ENCODE data around the gene PYGO2.

PYGO2 gene

DNA sequence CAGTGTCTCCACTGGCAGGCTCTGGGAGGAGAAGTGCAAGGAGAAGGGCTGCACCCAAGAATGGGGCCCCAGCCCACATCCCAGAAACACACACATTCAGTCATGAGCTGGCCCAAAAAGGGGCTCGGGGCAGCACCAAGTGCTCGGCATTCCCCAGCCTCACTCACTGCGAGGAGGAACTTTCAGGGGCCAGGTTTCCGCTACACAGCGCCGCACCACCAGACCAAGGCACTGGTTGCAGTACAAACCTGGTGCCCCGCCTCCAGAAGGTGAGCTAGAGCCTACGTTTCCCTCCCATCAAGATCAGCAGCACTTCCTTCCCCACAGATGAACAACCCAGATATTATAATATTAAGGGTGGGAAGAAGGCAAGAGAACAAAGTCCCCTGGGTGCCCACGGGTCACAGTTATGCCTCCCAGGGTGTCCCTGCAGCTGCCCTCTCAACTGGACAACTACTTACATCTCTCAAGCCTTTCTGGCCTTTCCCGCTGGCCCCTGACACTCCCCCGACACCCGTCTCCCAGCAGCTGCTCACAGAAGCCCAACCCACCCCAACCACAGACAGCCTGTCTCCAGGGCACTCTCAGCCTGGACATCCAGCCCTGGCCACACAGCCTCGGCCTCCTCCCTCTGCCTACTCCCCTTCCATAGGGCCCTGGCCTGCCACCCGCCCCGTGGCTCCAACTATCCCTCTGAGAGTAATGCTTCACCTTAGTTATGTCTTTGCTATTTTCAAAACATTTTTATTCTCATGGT lies 9.5 kb downstream of the PYGO2 start:
- H3K4me3 ChIP-seq (ENCODE audit: low read length in 2 of 2) = peak overlapping the region in 1 of 2 donors; percentile 8

DNA sequence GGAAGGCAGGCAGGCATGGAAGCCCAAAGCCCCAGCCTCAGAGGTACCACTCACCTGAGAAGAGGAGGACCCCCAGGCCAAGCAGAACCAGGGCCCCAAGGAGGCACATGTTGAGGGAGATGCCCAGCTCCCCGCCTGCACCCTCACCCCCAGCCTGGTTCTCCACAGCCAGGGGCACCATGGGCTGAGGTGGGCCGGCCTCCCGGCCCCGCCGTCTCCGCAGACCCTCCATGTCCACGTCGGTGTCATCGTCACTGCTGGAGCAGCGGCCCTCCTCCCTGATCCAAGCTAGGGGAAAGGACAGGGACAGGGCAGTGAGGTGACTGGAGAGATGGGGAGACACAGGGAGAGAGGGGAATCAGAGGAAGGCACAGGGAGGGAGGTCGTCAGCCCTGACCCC lies 13.5 kb downstream of the PYGO2 start:
- no peak overlapping the region for H3K4me3 ChIP-seq (ENCODE audit: low read length in 2 of 2)
- no peak overlapping the region for H3K9ac ChIP-seq (ENCODE audit: low read length in 2 of 2)
- peaks cover 20% of the 10 kb centered on the region for H3K4me1 ChIP-seq (ENCODE audit: control insufficient read depth, insufficient read depth, low read length)
- H3K9me3 ChIP-seq (ENCODE audit: control insufficient read depth in 2 of 2, low read length in 2 of 2) = no peaks in the 10 kb centered on the region
- peaks cover 27 to 44% of the 10 kb centered on the region in 2 donors for H3K36me3 ChIP-seq (ENCODE audit: control insufficient read depth in 2 of 2, insufficient read depth in 2 of 2, low read length in 2 of 2)
- H3K27ac ChIP-seq (ENCODE audit: low read length) = no peak overlapping the region
- no peaks in the 10 kb centered on the region for H3K27me3 ChIP-seq (ENCODE audit: control insufficient read depth in 1 of 2, insufficient read depth in 2 of 2, low read length in 2 of 2)

More for the DNA sequence above, 9.5 kb downstream of the PYGO2 start:
- Histone ChIP-seq H3K9ac (ENCODE audit: low read length in 2 of 2) (peak overlapping the region in 1 of 2 donors; percentile 21), H3K4me1 (ENCODE audit: control insufficient read depth, insufficient read depth, low read length) (peaks cover 44% of the 10 kb centered on the region), H3K27ac (ENCODE audit: low read length) (no peak overlapping the region), H3K27me3 (ENCODE audit: control insufficient read depth in 1 of 2, insufficient read depth in 2 of 2, low read length in 2 of 2) (no peaks in the 10 kb centered on the region), H3K9me3 (ENCODE audit: control insufficient read depth in 2 of 2, low read length in 2 of 2) (no peaks in the 10 kb centered on the region), H3K36me3 (ENCODE audit: control insufficient read depth in 2 of 2, insufficient read depth in 2 of 2, low read length in 2 of 2) (peaks cover 23 to 26% of the 10 kb centered on the region in 2 donors)

DNA sequence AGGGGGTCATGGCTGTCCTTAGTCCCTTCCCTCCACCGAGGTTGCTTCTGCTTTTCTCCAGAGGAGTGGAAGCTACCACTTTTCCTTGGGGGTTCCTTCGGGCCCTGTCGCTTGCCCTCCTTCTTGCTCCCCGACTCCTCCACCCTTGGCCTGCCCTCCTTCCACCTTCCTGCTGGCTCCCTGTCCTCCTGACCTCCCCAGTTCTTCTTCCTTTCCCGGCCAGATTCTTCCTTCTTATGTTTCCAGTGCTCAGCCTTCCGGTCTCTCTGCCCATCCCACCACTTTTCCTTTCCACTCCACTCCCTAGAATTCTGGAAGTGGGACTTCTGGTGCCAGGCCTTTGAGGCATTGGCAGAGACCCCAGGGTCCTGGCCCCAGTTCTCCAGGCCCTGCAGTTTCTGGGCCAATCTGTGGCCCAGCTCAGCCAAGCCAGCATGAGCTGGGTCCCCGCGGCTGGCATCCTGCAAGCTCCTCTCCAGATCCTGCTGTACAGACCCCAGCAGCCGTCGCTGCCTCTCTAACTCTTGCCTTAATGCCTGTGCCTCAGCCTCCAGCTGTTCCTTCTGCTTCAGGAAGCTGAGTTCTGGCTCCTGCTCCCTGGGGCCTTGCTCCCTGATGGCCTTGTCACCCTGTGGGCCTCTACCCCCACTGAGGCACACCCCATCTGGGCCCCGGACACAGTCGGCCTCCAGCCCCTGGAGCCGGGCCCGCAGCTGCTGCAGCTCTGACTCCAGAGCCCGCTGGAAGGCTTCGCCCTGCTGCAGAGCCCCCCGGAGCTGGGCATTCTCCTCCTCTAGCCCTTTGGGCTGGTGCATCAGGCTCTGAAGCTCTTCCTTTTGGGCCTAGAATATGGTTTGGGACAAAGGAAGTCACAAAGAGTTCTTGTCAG lies 15.4 kb downstream of the PYGO2 start:
- Histone ChIP-seq H3K9ac (ENCODE audit: low read length in 2 of 2) (no peak overlapping the region), H3K4me3 (ENCODE audit: low read length in 2 of 2) (no peak overlapping the region), H3K27me3 (ENCODE audit: control insufficient read depth in 1 of 2, insufficient read depth in 2 of 2, low read length in 2 of 2) (no peaks in the 10 kb centered on the region), H3K36me3 (ENCODE audit: control insufficient read depth in 2 of 2, insufficient read depth in 2 of 2, low read length in 2 of 2) (peaks cover 26 to 41% of the 10 kb centered on the region in 2 donors), H3K9me3 (ENCODE audit: control insufficient read depth in 2 of 2, low read length in 2 of 2) (no peaks in the 10 kb centered on the region), H3K27ac (ENCODE audit: low read length) (no peak overlapping the region), H3K4me1 (ENCODE audit: control insufficient read depth, insufficient read depth, low read length) (peaks cover 18% of the 10 kb centered on the region)

DNA sequence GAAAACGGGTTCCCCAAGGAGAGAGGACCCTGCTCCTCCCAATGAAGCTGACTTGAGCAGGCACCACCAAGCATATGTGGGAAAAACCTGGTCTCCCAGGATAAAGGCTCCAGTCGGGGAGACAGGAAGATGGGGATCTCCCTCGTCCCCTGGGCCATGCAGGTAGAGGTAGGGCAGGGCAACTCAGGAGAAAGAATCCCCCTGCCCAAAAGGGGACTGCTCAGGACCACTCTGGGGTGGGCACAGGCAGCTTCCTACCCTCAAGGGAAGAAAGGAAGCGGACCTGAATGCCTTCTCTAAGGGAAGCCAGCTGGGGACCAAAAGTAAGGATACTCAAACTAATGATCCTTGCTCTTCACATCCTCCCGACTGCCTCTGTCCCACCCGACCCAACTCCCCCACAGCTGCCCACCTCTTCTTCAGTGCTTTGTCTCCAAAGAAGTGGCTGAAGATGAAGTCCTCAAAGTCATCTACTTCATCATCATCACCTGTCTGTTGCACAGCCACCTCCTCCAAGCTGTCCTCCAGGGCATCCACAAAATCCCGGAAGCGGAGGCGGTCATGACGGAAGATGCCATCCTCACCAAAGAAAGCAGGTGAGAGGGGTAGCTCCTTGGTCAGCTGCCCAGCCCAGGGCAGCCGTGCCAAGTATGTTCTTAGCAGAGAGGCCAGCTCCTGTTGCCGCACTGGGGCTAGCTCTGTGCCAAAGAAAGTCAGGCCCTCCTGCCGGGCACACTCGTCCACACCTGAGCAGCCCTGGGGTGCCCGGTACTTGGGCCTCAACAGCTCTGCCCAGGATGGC lies 16.2 kb downstream of the PYGO2 start:
- no peak overlapping the region for H3K9ac ChIP-seq (ENCODE audit: low read length in 2 of 2)
- H3K27ac ChIP-seq (ENCODE audit: low read length) = peak overlapping the region; percentile 2

DNA sequence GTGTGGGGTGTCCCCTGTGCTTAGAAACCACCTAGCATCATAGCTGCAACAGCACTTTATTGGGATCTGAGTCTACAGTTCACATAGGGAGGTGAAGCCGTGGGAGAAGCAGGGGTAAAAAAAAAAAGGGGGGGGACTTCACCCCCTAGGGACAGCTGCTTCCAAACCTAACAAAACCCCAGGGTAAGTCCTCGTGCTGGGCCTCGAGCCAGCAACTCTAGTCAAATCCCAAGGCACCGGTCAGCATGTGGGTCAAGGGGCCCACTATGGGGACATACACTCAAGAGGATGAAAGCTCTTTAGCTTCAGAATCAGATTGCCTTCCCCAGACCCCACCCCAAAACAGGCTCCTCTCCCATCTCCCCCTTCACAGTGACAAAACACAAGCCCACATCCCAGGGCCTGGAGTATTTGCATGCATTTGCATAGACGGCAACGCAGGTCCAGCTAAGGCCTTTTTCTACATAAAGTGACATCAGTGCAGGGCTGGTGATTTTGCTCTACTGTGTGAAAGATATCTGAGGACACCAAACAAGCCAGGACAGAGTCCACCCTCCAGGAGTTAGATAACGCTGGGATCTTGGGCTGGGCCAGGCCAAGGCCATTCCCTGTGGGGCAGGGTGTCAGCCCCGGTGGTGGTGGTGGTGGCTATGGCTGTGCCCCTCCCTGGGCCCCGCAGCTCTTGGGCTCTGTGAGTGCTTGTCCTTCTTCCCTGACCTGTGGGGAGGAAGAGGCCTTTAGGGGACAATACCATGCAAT lies 17.0 kb downstream of the PYGO2 start:
- H3K27me3 ChIP-seq (ENCODE audit: control insufficient read depth in 1 of 2, insufficient read depth in 2 of 2, low read length in 2 of 2) = no peaks in the 10 kb centered on the region
- no peak overlapping the region for H3K9ac ChIP-seq (ENCODE audit: low read length in 2 of 2)
- H3K9me3 ChIP-seq (ENCODE audit: control insufficient read depth in 2 of 2, low read length in 2 of 2) = no peaks in the 10 kb centered on the region
- peak overlapping the region; percentile 31 for H3K27ac ChIP-seq (ENCODE audit: low read length)
- H3K4me1 ChIP-seq (ENCODE audit: control insufficient read depth, insufficient read depth, low read length) = peaks cover 23% of the 10 kb centered on the region
- no peak overlapping the region for H3K4me3 ChIP-seq (ENCODE audit: low read length in 2 of 2)
- peaks cover 16 to 33% of the 10 kb centered on the region in 2 donors for H3K36me3 ChIP-seq (ENCODE audit: control insufficient read depth in 2 of 2, insufficient read depth in 2 of 2, low read length in 2 of 2)

More for the DNA sequence above, 16.2 kb downstream of the PYGO2 start:
- Histone ChIP-seq H3K4me1 (ENCODE audit: control insufficient read depth, insufficient read depth, low read length) (peaks cover 18% of the 10 kb centered on the region), H3K9me3 (ENCODE audit: control insufficient read depth in 2 of 2, low read length in 2 of 2) (no peaks in the 10 kb centered on the region), H3K27me3 (ENCODE audit: control insufficient read depth in 1 of 2, insufficient read depth in 2 of 2, low read length in 2 of 2) (no peaks in the 10 kb centered on the region), H3K4me3 (ENCODE audit: low read length in 2 of 2) (no peak overlapping the region), H3K36me3 (ENCODE audit: control insufficient read depth in 2 of 2, insufficient read depth in 2 of 2, low read length in 2 of 2) (peaks cover 17 to 33% of the 10 kb centered on the region in 2 donors)

DNA sequence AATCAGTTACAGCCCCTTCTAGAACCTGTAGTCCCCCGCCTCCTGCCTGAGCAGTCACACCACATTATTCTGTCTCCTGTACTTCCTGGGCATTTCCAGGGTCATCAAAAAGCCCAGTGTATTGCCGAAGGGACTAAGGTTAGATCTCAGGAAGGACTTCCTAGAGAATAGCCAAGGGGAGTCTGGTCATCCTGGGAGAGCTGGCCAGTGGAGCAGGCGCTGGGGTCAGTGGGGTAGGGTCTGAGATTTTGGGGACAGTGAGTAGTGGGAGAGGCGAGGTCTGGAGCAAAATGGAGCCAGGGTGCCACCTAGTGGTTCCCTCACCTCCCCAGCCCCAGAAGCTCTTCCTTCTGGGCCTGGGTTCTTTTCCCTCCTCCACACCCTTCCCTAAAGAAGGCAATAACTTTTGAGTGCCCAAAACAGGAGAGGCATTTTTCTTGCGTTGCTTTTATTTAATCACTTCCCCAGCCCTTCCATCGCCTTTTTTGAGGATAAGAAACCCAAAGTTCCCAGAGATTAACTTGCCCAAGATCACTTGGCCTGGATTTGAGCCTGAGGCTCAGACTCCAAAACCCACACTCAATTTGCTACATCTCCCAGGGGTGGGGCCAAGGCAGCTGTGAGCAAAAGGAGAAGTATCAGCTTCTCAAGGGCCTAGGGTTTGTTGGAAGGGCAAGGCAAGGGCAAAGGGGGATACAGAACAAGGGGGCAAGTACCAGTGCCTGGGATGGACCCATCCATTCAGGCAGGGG lies 17.8 kb downstream of the PYGO2 start:
- H3K9ac ChIP-seq (ENCODE audit: low read length in 2 of 2) = no peak overlapping the region
- H3K27ac ChIP-seq (ENCODE audit: low read length) = peak overlapping the region; percentile 31
- no peaks in the 10 kb centered on the region for H3K27me3 ChIP-seq (ENCODE audit: control insufficient read depth in 1 of 2, insufficient read depth in 2 of 2, low read length in 2 of 2)
- H3K4me1 ChIP-seq (ENCODE audit: control insufficient read depth, insufficient read depth, low read length) = peaks cover 23% of the 10 kb centered on the region
- H3K4me3 ChIP-seq (ENCODE audit: low read length in 2 of 2) = no peak overlapping the region
- no peaks in the 10 kb centered on the region for H3K9me3 ChIP-seq (ENCODE audit: control insufficient read depth in 2 of 2, low read length in 2 of 2)
- H3K36me3 ChIP-seq (ENCODE audit: control insufficient read depth in 2 of 2, insufficient read depth in 2 of 2, low read length in 2 of 2) = peaks cover 16 to 32% of the 10 kb centered on the region in 2 donors

DNA sequence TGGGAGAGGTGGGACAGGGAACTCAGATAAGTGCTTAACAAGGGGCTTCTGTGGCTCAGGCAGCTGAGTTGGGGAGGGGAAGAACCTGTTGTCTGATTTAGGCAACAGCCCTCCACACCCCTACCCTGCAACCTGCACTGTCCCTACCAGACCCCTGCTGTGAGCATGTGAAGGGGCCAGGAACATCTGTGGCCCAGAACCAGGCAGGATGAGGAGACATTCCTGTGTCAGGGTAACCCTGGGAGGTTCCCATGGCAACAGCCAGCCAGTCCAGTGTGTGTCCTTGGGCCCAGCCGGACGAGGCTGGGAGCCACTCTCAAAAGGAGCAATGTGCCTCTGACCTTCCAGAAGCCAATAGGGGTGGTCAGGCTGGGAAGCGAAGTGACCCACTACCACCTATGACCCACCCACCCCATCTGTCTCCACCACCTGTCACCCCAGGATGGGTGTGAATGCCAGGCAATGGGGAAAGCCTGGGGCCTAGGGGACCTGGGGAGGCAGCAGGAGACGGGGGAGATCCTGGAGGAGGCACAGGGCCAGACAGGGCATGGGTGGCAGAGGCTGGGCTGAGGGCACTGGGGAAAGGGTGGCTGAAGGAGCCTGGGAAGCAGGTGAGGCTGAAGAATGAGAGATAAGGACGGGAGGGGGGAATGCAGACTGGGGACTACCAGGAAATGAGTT lies 20.1 kb downstream of the PYGO2 start:
- Histone ChIP-seq H3K4me3 (ENCODE audit: low read length in 2 of 2) (no peak overlapping the region), H3K4me1 (ENCODE audit: control insufficient read depth, insufficient read depth, low read length) (peaks cover 33% of the 10 kb centered on the region), H3K27me3 (ENCODE audit: control insufficient read depth in 1 of 2, insufficient read depth in 2 of 2, low read length in 2 of 2) (no peaks in the 10 kb centered on the region), H3K9ac (ENCODE audit: low read length in 2 of 2) (peak overlapping the region in 1 of 2 donors; percentile 21), H3K27ac (ENCODE audit: low read length) (no peak overlapping the region), H3K36me3 (ENCODE audit: control insufficient read depth in 2 of 2, insufficient read depth in 2 of 2, low read length in 2 of 2) (peaks cover 4 to 15% of the 10 kb centered on the region in 2 donors), H3K9me3 (ENCODE audit: control insufficient read depth in 2 of 2, low read length in 2 of 2) (no peaks in the 10 kb centered on the region)

DNA sequence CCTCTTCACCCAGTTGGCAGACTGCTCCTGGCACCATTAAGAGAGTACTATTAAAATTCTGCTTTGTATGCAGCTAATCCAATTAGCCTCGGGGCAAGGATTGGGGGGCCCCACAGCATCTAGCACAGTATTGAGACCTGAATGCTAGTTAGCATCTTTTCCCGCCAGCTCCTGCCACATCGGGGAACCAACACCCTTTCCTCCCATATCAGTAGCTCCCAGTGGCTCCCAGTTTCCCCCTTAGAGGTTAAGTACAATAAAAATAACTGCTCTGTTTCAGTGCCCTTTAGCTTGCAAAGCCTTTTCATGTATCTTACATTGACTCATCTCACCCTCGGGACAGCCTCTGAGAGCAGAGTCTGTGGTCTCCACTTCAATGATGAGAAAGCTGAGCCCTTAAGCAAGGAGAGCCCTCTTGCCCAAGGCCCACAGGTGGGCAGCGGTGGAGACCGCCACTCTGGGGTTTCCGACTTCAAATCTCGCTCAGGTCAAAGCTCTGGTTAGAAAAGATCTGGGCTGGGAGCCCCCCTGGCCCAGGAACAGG lies 20.9 kb downstream of the PYGO2 start:
- peaks cover 40% of the 10 kb centered on the region for H3K4me1 ChIP-seq (ENCODE audit: control insufficient read depth, insufficient read depth, low read length)
- H3K36me3 ChIP-seq (ENCODE audit: control insufficient read depth in 2 of 2, insufficient read depth in 2 of 2, low read length in 2 of 2) = peaks cover 4 to 9% of the 10 kb centered on the region in 2 donors
- H3K27ac ChIP-seq (ENCODE audit: low read length) = no peak overlapping the region
- H3K9ac ChIP-seq (ENCODE audit: low read length in 2 of 2) = no peak overlapping the region
- no peak overlapping the region for H3K4me3 ChIP-seq (ENCODE audit: low read length in 2 of 2)
- H3K27me3 ChIP-seq (ENCODE audit: control insufficient read depth in 1 of 2, insufficient read depth in 2 of 2, low read length in 2 of 2) = no peaks in the 10 kb centered on the region
- H3K9me3 ChIP-seq (ENCODE audit: control insufficient read depth in 2 of 2, low read length in 2 of 2) = no peaks in the 10 kb centered on the region

DNA sequence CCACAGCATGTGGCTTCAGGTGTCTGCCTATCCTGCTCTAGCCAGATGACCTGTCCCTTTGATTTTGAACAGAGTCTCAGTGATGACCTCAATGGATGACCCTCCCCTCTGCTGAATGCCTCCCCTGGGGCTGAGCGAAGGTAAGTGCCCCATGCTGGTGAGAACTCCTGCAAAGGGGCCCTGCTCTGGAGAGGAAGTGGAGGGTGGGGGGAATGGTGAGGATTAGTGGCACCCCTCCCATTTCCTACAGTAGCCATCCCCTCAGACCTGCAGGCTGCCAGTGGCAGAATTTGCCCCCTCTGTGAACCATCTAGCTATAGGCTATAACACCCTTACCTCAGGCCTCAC lies 21.4 kb downstream of the PYGO2 start:
- Histone ChIP-seq H3K27ac (ENCODE audit: low read length) (no peak overlapping the region), H3K9me3 (ENCODE audit: control insufficient read depth in 2 of 2, low read length in 2 of 2) (no peaks in the 10 kb centered on the region), H3K27me3 (ENCODE audit: control insufficient read depth in 1 of 2, insufficient read depth in 2 of 2, low read length in 2 of 2) (no peaks in the 10 kb centered on the region), H3K4me3 (ENCODE audit: low read length in 2 of 2) (no peak overlapping the region), H3K36me3 (ENCODE audit: control insufficient read depth in 2 of 2, insufficient read depth in 2 of 2, low read length in 2 of 2) (peaks cover 0 to 8% of the 10 kb centered on the region in 2 donors), H3K9ac (ENCODE audit: low read length in 2 of 2) (no peak overlapping the region), H3K4me1 (ENCODE audit: control insufficient read depth, insufficient read depth, low read length) (peaks cover 45% of the 10 kb centered on the region)
